ENCODE data around the gene PRUNE2. TPM values are rescaled to one million over a fixed set of nuclear protein-coding genes. Genes with fewer than 3 reads are reported as not detected.

The PRUNE2 gene
- total and polyA plus RNA-seq, 2 of the 8 experiments (the other 6 are each of a cell fraction or from before 2014, with no cell fraction given) = 5.5 to 13.3 TPM

DNA sequence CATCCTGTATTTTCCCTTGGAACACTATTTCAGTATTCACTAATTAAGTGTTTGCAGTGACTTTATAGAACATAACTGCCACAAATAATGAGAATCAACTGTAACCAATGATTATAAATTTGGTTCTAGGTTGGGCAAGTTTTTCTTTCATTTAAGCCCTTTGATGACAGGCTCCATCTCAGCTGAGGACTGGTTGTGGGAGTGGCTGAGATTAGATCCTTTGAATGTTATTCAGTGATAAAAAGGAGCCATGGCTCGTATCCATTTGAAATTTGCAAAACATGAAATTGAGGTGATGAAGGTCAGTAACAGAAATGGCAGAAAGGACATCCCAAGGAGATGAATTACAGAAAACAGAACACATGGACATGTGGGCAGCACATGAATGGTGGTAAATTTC is 279.8 kb downstream of the PRUNE2 start (continued):
- TF ChIP-seq SIRT6 (IDR thresholded peaks at IDR 0.05; ENCODE audit: low read length) = no peak
- no peak for TF ChIP-seq POU5F1 (IDR thresholded peaks at IDR 0.05; ENCODE audit: low read depth, low read length)
- TF ChIP-seq SP4 (IDR thresholded peaks at IDR 0.05; ENCODE audit: low read length) = no peak

Data from H1 (cell line).